NCI-H2196 treated with DMSO at 0.1 percent for 48 hours (cell line): ENCODE results near the gene CASP9.

ENCODE experiments used
- DNase-seq: peaks from one replicate; lab custom pipeline; 2025; ENCODE audit not compliant: unreplicated experiment; lab: John Stamatoyannopoulos, UW

CASP9 gene

GRCh38 chr1:15451014-15451722 is 72.8 kb downstream of the CASP9 start:
- DNase-seq: no peak

GRCh38 chr1:15449567-15449966 is 74.4 kb downstream of the CASP9 start:
- no peak for DNase-seq

DNA sequence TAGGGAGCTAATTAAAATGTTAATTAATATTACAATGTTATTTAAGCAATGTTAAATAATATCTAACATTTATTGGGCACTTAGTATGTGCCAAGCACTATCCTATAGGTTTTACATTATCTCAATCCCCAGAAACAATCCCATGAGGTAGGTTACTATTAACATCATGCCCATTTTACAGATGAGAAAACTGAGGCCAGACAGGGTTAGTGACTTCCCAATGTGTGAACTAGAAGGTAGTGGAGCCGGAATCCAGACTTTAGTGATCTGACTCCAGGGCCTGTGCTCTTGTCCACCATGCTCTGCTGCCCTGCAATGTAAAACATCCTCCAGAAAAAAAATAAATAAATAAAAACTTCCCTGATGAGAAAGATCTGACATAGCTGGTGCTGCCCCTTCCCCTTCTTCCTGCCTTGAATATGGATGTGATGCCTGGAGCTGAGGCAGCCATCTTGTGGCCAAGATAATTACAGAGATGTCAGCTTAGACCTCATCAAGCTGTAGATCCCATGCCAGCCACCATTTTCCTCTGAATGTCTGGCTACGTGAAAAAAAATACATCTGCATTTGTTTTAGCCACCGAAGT is 75.0 kb downstream of the CASP9 start:
- no peak for DNase-seq

- no peak for DNase-seq
These were observed 77.8 kb downstream of the CASP9 start for GRCh38 chr1:15446212-15446611.

DNA sequence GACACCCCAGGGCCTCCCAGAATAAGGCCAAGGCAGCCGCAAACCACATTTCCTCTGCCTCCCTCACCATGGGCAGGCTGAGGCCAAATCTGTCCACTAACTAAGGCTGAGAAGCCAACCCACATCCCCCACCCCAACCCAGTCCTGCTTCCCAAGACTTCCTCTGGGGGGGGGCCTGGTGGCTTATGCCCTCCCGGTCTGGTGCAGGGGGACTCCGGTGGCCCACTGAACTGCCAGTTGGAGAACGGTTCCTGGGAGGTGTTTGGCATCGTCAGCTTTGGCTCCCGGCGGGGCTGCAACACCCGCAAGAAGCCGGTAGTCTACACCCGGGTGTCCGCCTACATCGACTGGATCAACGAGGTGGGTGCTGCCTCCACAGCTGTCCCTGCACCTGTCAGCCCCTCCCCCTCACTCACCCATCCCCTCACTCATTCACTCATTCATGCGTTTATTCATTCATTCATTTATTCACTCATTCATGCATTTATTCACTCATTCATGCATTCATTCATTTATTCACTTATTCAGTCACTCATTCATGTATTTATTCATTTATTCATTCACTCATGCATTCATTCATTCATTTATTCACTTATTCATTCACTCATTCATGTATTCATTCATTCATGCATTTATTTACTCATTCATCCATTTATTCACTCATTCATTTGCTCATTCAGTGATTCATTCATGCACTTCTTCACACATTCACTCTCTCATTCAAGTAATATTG is 78.5 kb downstream of the CASP9 start:
- DNase-seq: no peak

GRCh38 chr1:15444468-15445389 is 79.3 kb downstream of the CASP9 start:
- DNase-seq: no peak

- no peak for DNase-seq
These were observed 80.7 kb downstream of the CASP9 start for GRCh38 chr1:15443281-15443680.

DNA sequence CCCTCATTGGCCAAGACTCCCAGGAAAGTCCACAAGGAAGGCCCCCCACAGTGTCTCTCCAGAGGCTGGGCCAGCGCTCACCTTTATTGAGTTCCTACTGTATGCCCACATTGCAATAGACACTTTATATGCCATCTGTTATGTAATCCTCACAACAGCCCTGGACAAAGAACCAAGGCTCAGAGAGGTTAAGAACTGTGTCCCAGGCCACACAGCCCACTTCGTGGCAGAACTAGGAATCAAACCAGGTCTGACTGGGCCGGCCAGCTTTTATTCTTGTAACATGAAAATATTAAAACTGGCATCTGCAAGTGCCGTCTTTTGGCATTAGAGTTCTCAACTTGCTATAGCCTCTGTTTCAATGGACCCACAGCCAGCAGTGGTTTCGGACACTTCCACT is 81.3 kb downstream of the CASP9 start:
- DNase-seq: no peak

DNA sequence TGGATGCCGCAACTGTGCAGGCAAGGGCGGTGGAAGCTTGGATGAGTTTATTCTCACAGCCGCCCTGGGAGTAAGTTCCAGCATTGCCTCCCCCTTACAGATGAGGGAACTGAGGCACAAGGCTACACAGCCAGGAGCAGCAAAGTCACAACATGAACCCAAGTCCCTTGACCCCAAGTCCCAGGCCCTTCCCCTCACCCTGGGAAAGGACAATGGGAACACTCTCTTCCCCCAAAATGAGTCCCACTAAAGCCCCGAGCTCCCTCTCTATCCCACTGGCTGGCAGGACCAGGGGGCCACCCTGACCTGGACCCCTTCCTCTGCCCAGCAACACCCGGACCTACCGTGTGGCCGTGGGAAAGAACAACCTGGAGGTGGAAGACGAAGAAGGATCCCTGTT is 81.9 kb downstream of the CASP9 start:
- no peak for DNase-seq
